Lower lobe of right lung (tissue), 2 donors: ENCODE results near the gene IL1RAPL1. TPM values are rescaled to one million over a fixed set of nuclear protein-coding genes. Genes with fewer than 3 reads are reported as not detected.

Experiments used
- ATAC-seq, 2 donors: fragments of 200-7000 bp; cut with Tn5 transposase; one replicate each; pipeline ENCODE4 v1.9.1; 2020 to 2022; ENCODE audit warnings: mild to moderate bottlenecking in 2 of 2, moderate library complexity in 2 of 2
- DNase-seq: peaks from one replicate; pipeline ENCODE4 v3.0.0-alpha.2; 2020
- H3K27ac ChIP-seq: fragments of 200-600 bp; one replicate; pipeline ENCODE4 v1.8.0; 2022
- H3K27me3 ChIP-seq: fragments of 200-600 bp; one replicate; pipeline ENCODE4 v1.8.0; 2022; ENCODE audit warnings: low read depth
- H3K36me3 ChIP-seq: fragments of 200-600 bp; one replicate; pipeline ENCODE4 v1.8.0; 2022; ENCODE audit warnings: mild to moderate bottlenecking
- H3K4me1 ChIP-seq: fragments of 200-600 bp; one replicate; pipeline ENCODE4 v1.8.0; 2022
- H3K4me3 ChIP-seq: fragments of 200-600 bp; one replicate; pipeline ENCODE4 v1.8.0; 2022; ENCODE audit warnings: mild to moderate bottlenecking
- H3K9me3 ChIP-seq: fragments of 200-600 bp; one replicate; pipeline ENCODE4 v1.8.0; 2022
- intact Hi-C: fragments of 100-400 bp; cut with DNase I; formaldehyde crosslinking; loops from one replicate; pipeline ENCODE4 v1.11.0; 2022
- total RNA-seq: library from RNA; stranded (reverse); fragmentation: NEBNext Ultra II Directional; extraction: Animal tissue kit (Norgen Biotek cat#: 25700); gene quantifications from one replicate; pipeline ENCODE4 v1.2.1, GENCODE V29; 2021
- TF ChIP-seq, protein P1 (sequence below): fragments of 200-600 bp; IDR thresholded peaks from one replicate; pipeline ENCODE4 v1.8.0; 2022; ENCODE audit warnings: antibody characterized with exemption, mild to moderate bottlenecking
- donor health status: DM: no; HTN: yes; CAD: no; lungs with severe emphysema.

The IL1RAPL1 gene
- total RNA-seq, 1 donor from 2014 or later, result not detected

DNA sequence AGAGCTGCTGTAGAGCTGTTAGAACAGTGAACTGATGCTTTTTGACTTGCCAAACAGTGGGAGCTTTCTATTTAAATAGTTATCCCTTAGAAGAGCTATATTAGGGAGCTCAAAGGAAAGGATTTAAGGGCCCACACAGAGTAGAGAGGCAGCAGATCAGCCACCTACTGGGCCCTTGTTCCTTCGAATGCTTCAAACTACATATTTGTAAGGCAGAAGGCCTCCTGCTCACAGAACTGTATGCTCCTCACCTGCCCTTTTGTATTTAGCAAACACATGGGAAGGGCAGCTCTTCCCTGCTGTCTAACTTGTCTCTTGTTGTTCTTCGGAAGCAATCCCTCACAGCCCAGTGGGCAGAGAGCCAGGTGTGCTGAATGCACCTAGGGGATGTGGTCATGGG lies 38.0 kb downstream of the IL1RAPL1 start:
- Histone ChIP-seq H3K4me3 (no peak overlapping the region), H3K27ac (no peak overlapping the region), H3K27me3 (no peaks in the 10 kb centered on the region), H3K9me3 (no peaks in the 10 kb centered on the region), H3K36me3 (no peaks in the 10 kb centered on the region), H3K4me1 (no peaks in the 10 kb centered on the region)
- ATAC-seq (no peak), DNase-seq (no peak)
- intact Hi-C loops, result no loop called here
- TF ChIP-seq, protein P1, sequence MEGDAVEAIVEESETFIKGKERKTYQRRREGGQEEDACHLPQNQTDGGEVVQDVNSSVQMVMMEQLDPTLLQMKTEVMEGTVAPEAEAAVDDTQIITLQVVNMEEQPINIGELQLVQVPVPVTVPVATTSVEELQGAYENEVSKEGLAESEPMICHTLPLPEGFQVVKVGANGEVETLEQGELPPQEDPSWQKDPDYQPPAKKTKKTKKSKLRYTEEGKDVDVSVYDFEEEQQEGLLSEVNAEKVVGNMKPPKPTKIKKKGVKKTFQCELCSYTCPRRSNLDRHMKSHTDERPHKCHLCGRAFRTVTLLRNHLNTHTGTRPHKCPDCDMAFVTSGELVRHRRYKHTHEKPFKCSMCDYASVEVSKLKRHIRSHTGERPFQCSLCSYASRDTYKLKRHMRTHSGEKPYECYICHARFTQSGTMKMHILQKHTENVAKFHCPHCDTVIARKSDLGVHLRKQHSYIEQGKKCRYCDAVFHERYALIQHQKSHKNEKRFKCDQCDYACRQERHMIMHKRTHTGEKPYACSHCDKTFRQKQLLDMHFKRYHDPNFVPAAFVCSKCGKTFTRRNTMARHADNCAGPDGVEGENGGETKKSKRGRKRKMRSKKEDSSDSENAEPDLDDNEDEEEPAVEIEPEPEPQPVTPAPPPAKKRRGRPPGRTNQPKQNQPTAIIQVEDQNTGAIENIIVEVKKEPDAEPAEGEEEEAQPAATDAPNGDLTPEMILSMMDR, result no peak

DNA sequence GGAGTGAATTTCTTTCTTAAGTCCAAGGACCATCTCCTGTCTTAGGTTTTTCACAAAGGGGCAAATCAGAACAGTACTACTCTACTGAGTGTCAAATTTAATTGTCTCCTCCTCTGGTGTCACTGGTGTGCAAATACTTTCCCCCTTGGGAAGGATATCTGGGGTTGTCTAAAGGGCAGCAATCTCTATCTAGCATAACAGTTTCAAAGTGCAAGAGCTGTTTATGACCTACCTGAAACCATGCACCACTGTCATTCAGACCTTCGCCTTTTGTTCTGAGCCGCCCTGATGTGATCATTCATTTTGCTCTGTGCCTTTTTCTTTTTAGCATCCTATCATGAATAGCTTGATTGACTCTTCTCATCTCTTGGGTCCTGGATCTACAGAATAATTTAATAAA lies 39.3 kb downstream of the IL1RAPL1 start:
- Histone ChIP-seq H3K4me3 (no peak overlapping the region), H3K9me3 (no peaks in the 10 kb centered on the region), H3K27me3 (no peaks in the 10 kb centered on the region), H3K27ac (no peak overlapping the region), H3K4me1 (no peaks in the 10 kb centered on the region), H3K36me3 (no peaks in the 10 kb centered on the region)
- DNase-seq (no peak), ATAC-seq (no peak)
- intact Hi-C loops, result no loop called here
- TF ChIP-seq, protein P1, result no peak

DNA sequence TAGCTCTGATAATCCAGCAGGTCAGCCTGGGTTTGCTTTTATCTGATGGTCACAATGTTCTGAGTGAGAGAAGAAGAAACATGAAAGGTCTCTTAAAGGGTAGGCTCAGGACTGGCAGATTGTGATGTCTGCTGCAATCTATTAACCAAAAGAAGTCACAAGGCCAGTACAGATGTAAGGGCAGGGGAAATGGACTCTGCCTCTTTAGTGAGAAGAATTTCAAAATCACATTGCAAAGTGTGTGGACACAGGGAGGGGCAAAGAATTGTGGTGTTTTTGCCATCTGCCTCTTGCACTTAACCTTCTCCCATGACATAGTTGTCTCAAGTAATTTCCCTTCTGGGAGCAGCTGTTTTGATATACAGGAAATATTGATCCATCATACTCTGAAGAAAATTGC lies 40.9 kb downstream of the IL1RAPL1 start:
- Histone ChIP-seq H3K27ac (no peak overlapping the region), H3K4me3 (no peak overlapping the region), H3K4me1 (no peaks in the 10 kb centered on the region), H3K27me3 (no peaks in the 10 kb centered on the region), H3K36me3 (no peaks in the 10 kb centered on the region), H3K9me3 (no peaks in the 10 kb centered on the region)
- DNase-seq (no peak), ATAC-seq (no peak)
- TF ChIP-seq, protein P1, result no peak
- intact Hi-C loops, result no loop called here

DNA sequence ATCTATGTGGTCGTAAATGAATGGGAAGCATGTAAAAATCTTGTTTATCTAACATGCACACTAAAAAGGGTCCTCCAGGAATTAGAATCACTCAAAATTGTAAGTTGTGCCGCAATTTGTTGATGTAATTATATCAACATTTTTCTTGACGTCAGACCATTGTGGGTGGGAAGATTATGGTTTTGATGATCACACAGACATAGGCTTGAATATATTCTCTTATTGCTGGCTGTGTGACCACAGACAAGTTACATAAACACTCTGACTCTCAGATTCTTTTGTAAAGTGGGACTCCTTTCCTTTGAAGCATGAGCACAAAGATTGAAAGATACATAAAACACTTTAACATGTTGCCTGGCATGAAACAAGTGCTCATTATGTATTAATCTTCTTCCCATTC lies 51.5 kb downstream of the IL1RAPL1 start:
- Histone ChIP-seq H3K27ac (no peak overlapping the region), H3K27me3 (no peaks in the 10 kb centered on the region), H3K9me3 (no peaks in the 10 kb centered on the region), H3K4me3 (no peak overlapping the region), H3K36me3 (no peaks in the 10 kb centered on the region), H3K4me1 (no peaks in the 10 kb centered on the region)
- no peak for ATAC-seq
- TF ChIP-seq, protein P1, result no peak
- DNase-seq, result no peak
- intact Hi-C loops, result no loop called here

DNA sequence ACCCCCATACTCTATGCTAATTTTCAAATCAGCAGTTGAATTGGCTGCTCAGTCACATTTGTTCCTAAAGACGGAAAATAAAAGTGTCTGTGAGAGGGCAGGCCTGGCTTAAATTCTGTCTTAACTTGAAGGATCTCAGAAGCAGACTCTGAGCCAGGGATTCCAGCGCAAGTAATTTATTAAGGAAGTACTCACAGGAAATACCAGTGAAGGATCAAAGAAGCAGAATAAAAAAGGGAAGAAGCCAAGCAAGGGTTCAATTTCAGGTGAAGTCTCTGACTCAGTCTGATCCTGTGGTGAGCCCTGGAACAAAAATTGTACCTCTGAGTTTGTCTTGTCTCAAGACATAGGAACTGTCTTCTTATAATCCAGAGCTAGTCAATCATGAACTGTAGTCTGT lies 52.2 kb downstream of the IL1RAPL1 start:
- ATAC-seq (no peak), DNase-seq (no peak)
- Histone ChIP-seq H3K27ac (no peak overlapping the region), H3K4me1 (no peaks in the 10 kb centered on the region), H3K27me3 (no peaks in the 10 kb centered on the region), H3K4me3 (no peak overlapping the region), H3K9me3 (no peaks in the 10 kb centered on the region), H3K36me3 (no peaks in the 10 kb centered on the region)
- intact Hi-C loops, result no loop called here
- TF ChIP-seq, protein P1, result no peak

DNA sequence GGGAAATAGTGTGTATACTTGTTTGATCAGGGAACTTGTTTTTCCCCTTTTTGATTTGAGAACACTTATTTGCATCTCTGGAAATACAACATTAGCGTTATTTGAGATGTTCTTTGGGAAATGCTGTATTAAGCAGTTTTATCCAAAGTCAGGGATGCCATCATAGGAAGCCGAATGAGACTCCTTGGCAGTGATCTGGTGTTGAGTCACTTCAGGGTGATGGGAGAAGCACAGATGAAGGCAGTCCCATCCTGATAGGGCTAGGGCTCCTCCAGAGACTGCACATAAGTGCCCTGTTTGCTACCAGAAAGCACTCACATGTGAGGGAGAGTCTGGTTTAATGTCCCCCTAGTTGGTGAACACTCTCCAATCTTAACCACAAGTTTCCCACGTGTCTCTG lies 62.3 kb downstream of the IL1RAPL1 start:
- DNase-seq (no peak), ATAC-seq (no peak)
- intact Hi-C loops, result no loop called here
- TF ChIP-seq, protein P1, result no peak
- Histone ChIP-seq H3K9me3 (no peaks in the 10 kb centered on the region), H3K36me3 (no peaks in the 10 kb centered on the region), H3K4me3 (no peak overlapping the region), H3K4me1 (no peaks in the 10 kb centered on the region), H3K27ac (no peak overlapping the region), H3K27me3 (no peaks in the 10 kb centered on the region)
